Hepatocyte (in vitro differentiated cells): ENCODE results near the gene ANAPC7.

Source experiments
- CTCF ChIP-seq: fragments of 200-600 bp; sonication (generic); IDR thresholded peaks from 2 replicates; pipeline ENCODE4 v1.5.1; 2016; ENCODE audit warnings: antibody characterized with exemption, mild to moderate bottlenecking; ENCODE audit not compliant: poor library complexity
- EZH2 ChIP-seq: fragments of 200-600 bp; sonication (generic); IDR thresholded peaks from 2 replicates; pipeline ENCODE4 v1.6.1; 2016; ENCODE audit warnings: antibody characterized with exemption, mild to moderate bottlenecking, borderline replicate concordance

- TF ChIP-seq CTCF (no peak), EZH2 (no peak)
Observed at GRCh38 chr12:110379197-110379596, 24.3 kb downstream of the ANAPC7 start.
